ENCODE measurements around the gene LGALS14.
"Not testable (repeated sequence)": the region's sequence is repeated elsewhere in the genome, so short reads cannot be mapped to it uniquely, and the experiment has no call there.

GRCh38 chr19:39688637-39689036 is 15.6 kb upstream of the LGALS14 start:
- TF ChIP-seq CTCF, POLR2A (IDR thresholded peaks at IDR 0.05): not testable (repeated sequence)

All from Peyer's patch (tissue), 4 donors.